GM13977 (cell line): ENCODE measurements around the gene TPMT.

Experiments
- DNase-seq: peaks from one replicate; pipeline ENCODE4 v3.0.0; 2012; ENCODE audit warnings: low spot score
- CTCF ChIP-seq: IDR thresholded peaks from 2 replicates; pipeline ENCODE4 v1.5.1; 2012; ENCODE audit warnings: mild to moderate bottlenecking, control low read depth; ENCODE audit not compliant: insufficient read depth; ENCODE audit errors: extremely low read depth, missing control alignments
- in situ Hi-C: fragments of 300-500 bp; cut with MboI; formaldehyde crosslinking; loops from one replicate; pipeline ENCODE4 v1.12.0; 2022; ENCODE audit warnings: low sequenced_read_pairs, low pct_unique_long_range_greater_than_20kb, mixed read lengths, inconsistent platforms; ENCODE audit not compliant: unreplicated experiment

Gene TPMT

GRCh38 chr6:18121580-18122127, 33.2 kb downstream of the TPMT start:
- peak; percentile 13 for TF ChIP-seq CTCF
- DNase-seq: no peak
- in situ Hi-C loops: no loop called here

GRCh38 chr6:18119236-18119635, 35.6 kb downstream of the TPMT start:
- in situ Hi-C loops: no loop called here
- no peak for DNase-seq
- no peak for TF ChIP-seq CTCF

- no peak for TF ChIP-seq CTCF
- in situ Hi-C loops: no loop called here
- DNase-seq: no peak
These were observed 36.5 kb downstream of the TPMT start for GRCh38 chr6:18118330-18118729.

- in situ Hi-C loops: no loop called here
- no peak for DNase-seq
- TF ChIP-seq CTCF: no peak
These were observed 37.7 kb downstream of the TPMT start for GRCh38 chr6:18117136-18117535.

- TF ChIP-seq CTCF: no peak
- no peak for DNase-seq
These were observed 39.5 kb downstream of the TPMT start for GRCh38 chr6:18115356-18115755.

GRCh38 chr6:18110162-18110561, 44.7 kb downstream of the TPMT start:
- no peak for TF ChIP-seq CTCF
- in situ Hi-C loops: no loop called here
- no peak for DNase-seq

More at GRCh38 chr6:18115356-18115755, 39.5 kb downstream of the TPMT start:
- in situ Hi-C loops: no loop called here

- DNase-seq: no peak
- TF ChIP-seq CTCF: no peak
- in situ Hi-C loops: no loop called here
These were observed 47.8 kb downstream of the TPMT start for GRCh38 chr6:18107061-18107460.
